22Rv1 (cell line): ENCODE measurements around the gene FCSK.

Experiments
- ZFX ChIP-seq: fragments of 450-650 bp; IDR thresholded peaks from 2 replicates; pipeline ENCODE4 v1.6.1; 2017; ENCODE audit warnings: antibody characterized with exemption, borderline replicate concordance
- TF ChIP-seq, protein P1 (sequence below): fragments of 450-650 bp; IDR thresholded peaks from 2 replicates; pipeline ENCODE4 v1.5.1; 2017; ENCODE audit warnings: mild to moderate bottlenecking

DNA sequence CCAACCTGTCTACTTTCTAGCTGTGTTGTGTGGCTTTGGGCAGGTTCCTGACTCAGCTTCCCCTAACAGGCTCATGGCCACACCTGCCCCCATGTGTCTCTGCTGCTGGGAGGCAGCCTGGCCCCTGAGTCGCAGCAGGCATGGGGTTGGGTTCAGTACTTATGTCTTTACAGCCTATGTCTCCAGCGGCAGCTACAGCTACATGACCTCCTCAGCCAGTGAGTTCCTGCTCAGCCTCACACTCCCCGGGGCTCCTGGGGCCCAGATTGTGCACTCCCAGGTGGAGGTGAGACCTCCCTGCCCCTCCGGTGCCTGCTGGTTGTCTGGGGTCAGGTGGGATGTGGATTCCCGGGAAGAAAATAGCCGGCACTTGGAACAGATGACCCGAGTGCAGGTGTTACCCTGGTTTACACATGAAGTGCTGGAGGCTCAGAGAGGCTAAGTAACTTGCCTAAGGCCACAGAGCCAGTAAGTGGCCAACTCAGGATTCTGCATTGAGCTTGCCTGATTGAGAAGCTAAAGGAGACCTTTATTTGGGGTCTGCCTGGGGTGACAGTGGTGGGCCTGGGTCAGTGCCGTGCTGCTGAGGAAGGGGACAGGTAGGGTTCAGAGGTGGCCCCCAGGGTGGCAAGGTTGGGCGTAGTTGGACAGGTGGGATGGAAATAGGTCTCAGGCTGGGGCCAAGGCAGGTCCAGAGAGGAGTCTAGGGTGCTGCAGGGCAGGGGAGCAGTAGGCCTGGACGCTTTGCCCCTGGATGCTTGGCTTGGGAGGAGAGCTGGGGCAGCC is 15.9 kb downstream of the FCSK start:
- TF ChIP-seq, protein P1, sequence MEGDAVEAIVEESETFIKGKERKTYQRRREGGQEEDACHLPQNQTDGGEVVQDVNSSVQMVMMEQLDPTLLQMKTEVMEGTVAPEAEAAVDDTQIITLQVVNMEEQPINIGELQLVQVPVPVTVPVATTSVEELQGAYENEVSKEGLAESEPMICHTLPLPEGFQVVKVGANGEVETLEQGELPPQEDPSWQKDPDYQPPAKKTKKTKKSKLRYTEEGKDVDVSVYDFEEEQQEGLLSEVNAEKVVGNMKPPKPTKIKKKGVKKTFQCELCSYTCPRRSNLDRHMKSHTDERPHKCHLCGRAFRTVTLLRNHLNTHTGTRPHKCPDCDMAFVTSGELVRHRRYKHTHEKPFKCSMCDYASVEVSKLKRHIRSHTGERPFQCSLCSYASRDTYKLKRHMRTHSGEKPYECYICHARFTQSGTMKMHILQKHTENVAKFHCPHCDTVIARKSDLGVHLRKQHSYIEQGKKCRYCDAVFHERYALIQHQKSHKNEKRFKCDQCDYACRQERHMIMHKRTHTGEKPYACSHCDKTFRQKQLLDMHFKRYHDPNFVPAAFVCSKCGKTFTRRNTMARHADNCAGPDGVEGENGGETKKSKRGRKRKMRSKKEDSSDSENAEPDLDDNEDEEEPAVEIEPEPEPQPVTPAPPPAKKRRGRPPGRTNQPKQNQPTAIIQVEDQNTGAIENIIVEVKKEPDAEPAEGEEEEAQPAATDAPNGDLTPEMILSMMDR: no peak
- TF ChIP-seq ZFX: no peak
